CD4-positive, alpha-beta T cell treated with Interleukin-17A for 1 hour (primary cell): ENCODE data around the gene LCN1.
"Not testable (repeated sequence)": the region's sequence is repeated elsewhere in the genome, so short reads cannot be mapped to it uniquely, and the experiment has no call there.

Experiments used
- DNase-seq: peaks from one replicate; pipeline ENCODE4 v3.0.0-alpha.2; 2020

Gene LCN1

DNA sequence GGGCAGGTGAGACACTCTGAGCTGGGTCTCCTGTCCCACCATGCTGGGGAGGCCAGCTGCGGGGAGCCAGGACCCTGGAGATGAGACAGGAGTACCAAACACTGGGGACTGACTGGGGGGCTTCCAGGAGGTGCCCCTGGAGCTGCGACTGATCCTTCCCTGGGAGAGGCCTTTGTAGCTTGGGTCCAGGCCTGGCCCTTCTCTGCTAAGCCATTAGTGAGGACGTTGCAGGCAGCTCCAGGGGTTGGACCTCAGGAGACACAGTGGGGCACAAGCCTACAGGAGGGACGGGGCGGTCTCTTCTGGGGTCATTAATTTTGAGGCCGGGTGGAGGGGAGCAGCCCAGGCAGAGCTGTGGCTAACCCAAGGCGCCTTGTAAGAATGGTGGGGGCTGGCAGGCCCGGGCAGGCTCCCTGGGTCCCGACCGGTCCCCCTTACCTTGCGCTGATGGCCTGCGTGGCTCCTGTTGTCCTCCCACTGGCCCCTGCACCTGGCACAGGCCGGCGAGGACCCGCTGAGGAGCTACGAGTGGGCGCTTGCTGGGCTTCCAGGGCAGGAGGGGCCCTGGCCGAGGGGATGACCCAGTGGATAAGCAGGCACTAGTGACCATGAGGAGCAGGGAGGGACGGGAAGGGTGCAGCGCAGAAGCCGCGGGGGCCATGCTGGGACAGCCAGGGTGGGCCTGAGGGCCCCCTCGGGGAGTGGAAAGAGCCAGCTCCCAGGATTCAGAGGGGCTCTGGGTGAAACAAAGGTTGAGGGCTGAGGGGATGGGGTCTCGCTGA lies 15.6 kb upstream of the LCN1 start:
- no peak for DNase-seq

DNA sequence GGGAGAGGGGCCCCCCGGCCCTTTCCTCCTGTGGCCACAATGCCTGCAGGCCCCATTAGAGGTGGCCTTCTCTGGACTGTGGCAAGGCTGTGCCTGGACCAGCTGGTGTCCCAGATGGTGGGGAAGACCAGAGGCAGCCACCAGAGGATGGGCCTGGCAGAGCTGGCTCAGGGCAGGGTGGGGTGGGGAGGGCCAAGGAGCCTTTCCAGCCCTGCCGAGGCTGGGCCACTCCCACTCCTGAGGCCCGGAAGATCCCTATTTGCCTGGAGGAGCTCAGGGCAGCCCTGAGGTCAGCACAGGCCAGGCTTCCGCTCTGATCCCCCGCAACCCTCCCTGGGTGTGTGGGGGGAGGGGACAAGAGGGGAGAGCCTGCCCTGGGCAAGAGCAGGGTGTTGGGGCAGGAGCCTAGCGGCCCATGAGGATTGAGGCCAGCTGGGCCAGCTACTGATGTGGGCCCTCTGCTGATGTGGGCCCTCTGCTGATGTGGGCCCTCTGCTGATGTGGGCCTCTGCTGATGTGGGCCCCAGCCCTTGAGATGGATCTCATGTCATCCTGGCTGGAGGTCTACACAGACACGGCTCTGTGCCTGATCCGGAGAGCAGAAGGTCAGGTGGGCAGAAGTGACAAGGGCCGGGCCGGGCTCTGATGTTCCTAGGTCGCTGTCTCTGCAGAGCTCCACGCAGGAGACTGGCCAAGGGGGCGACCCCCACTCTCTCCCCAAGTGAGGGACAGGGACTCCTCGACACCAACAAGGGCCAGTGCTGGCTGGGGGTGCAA lies 14.7 kb upstream of the LCN1 start:
- DNase-seq: no peak

GRCh38 chr9:135507104-135508035 lies 13.9 kb upstream of the LCN1 start:
- no peak for DNase-seq

DNA sequence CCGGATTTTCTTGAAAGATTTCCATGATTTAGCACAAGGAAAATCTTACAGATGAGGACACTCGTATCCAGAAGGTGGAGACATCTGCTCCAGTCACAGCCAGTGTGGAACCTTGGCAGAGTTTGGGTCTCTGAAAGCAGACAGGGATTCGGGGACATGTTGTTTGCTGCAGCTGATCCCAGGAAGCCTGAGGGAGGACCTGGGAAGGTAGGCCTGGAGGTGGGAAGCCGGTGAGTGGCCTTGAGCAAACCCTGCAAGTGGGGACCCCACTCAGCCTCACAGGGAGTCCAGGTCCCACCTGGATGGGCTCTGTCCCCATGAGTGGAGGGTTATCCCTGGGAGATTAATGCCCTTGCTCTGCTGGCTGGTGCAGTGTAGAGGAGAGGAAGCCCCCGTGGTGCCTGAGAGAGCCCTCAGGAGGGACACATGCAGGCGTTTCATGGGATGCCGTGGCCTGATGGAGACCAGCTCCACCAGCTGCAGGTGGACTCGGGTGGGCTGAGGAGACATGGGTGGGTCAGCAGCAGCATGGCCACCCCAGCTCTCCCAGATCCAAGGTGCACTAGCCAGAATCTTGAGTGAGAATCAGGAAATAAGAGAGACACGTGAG lies 12.9 kb upstream of the LCN1 start:
- DNase-seq: no peak

GRCh38 chr9:135509458-135509857 lies 11.8 kb upstream of the LCN1 start:
- DNase-seq: no peak

- no peak for DNase-seq
Measured at GRCh38 chr9:135512241-135512603, 9.0 kb upstream of the LCN1 start.

DNA sequence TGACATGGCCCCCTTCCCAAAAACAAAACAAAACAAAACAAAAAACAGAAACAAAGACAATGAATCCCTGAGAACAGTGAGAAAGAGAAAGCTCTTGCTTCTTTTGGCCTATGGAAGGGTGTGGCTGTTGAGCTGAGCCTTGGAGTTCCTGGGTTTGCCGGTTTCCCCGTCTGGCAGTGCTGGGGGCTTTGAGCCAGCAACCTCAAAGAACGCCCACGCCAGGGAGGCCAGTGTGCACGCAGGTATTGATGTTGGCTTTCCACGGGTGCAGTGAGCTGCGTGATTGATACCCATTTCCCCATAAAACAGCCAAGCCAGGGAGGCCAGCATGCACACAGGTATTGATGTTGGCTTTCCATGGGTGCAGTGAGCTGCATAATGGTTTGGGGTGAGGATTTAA lies 8.3 kb upstream of the LCN1 start:
- no peak for DNase-seq

DNA sequence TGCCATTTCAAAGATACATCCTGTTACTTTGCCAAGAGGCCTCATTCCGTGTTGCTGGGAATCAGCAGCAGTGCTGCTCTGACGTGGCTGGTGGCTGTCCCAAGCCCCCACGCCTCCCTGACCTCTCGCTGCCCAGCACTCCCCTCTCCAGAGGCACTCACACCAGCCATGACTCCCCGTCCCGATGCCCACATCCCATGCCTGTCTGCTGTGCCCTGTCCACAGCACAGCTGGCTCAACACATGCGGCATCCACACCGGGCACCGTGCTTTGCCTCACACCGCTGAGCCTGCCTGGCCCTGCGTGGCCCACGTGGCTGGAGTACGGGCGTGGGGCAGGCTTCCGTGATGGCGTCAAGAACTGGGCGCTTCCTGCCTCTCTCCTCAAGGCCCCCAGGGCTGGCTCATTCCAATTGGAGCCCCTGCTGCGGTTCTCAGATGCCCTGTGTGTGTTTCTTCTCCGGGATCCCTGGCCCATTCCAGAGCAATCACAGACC lies 7.8 kb upstream of the LCN1 start:
- DNase-seq: no peak

GRCh38 chr9:135513906-135514305 lies 7.3 kb upstream of the LCN1 start:
- DNase-seq: not testable (repeated sequence)

GRCh38 chr9:135514342-135515082 lies 6.7 kb upstream of the LCN1 start:
- DNase-seq: no peak

DNA sequence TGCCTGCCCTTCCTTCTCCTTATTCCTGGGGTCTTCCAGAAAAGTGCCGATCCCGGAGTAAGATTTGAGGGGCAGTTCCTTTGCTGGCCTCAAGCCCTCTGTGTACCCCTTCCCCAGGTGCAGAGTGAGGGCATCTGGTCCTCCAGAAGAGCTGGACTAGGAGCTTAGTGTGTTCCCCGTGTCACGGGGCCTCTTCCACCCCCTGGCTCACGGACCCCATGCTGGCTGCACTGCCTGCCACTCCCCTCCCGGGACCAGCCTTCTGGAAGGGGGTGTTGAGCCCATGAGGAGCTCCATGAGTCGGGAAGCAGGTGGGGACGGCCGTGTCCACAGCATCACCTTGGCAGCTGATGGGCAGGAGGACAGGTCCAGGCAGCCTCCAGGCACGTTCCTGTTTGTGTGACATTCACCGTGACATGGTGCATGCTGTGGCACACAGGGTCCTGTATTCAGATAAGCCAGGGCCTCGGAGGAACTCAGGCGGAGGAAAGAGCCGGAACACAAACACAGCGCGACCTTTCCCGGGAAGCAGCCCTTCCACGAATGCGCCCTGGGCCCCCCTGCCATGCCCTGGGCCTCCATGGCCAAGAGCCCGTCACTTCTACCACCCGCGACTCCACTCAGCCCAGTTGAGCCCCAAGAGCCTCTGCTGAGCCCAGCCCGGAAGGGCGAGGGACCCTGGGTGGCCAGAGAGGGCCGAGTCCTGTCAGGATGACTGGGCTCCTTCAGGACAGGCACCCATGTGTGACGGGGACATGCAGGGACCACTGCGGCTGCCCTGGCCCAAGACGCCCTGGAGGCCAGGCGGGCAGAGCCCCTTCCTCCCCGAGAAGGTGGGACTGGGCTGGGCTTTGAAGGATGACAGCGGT lies 5.9 kb upstream of the LCN1 start:
- DNase-seq: no peak

DNA sequence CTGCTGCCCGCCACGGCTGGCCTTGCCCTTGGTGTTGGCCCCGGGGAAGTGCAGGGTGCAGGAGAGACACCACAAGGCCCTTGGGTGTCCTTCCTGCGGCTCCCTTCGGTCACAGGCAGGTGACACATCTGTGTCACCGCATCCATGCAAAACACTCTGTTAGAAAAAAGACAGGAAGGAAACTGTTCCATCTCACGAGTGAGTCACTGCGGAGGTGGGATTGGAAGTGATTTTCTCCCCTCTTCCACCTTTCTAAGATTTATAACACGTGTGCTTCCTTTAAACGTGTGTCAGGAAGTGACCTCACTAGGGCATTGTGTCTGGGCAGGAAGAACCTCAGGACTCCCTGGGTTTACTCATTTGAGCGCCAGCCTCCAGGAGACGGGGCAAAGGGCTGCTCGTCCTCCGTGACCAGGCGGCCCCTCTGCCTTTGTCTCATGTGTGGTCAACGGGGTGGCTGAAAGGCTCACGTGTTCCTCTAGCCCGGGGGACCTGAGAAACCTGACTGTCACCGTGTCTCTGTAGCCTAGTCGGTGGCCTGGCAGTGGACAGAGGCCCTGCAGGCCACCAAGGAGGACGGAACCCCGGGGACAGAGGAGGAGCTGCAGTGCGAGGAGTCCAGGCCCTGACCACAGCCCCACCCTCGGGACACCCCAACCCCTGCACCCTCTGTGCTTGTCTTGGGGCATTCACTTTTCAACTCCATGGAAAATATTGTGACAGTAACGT lies 4.9 kb upstream of the LCN1 start:
- no peak for DNase-seq

- no peak for DNase-seq
Measured at GRCh38 chr9:135517407-135517822, 3.8 kb upstream of the LCN1 start.

DNA sequence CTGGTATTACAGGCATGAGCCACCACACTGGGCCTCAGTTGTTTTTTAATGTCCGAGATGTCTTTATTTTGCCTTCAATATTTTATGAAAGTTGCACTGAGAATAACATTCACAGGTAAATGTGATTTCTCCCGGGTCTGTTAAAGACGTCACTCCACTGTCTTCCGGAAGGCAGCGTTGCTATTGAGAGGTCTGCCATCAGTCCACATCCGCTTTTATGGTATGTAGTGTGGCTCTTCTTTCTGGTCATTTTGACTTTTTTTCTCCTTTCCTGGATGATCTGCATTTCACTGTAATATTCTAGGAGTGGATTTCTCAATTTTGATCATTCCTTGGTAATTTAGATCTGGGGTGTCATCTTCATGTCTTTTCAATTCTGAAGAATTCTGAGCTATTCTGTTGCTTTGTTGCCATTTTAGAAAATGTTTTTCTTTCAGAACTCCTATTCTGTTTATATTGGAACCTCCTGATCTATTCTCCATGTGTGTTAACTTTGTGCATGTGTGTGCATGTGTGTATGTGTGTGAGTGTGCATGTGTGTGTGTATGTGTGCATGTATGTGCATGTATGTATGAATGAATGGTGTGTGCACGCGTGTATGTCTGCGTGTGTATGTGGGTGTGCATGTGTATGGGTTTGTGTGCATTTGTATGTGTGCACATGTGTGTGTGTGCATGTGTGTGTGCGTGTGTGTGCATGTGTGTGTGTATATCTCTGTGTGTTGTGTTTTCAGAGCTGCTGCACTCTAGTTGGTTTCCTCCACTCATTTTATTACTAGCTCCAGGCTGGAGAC lies 1.9 kb upstream of the LCN1 start:
- no peak for DNase-seq

DNA sequence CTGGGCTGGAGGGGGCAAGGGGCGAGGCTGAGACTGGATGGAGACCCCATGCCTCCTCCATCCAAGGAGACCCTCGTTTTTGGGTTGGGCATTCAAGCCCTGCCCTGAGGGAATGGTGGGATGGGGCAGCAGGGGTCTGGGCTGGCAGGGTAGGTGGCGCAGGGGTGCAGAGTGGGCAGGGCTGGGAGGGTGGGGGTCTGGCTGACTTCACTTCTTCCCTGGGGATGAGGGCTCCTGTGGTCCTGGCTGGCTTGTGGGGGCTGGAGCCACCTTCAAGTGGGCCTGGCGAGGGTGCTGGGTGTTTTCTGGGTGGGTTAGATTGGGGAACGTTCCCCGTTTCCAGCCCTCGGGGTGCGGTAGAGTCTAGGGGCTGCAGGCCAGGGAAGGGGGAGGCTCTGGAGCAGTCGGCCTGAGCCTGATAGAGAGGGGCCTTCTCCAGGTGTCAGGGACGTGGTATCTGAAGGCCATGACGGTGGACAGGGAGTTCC lies 412 bp downstream of the LCN1 start:
- no peak for DNase-seq

GRCh38 chr9:135522137-135522877 lies 1.1 kb downstream of the LCN1 start:
- DNase-seq: no peak

GRCh38 chr9:135522931-135523330 lies 1.7 kb downstream of the LCN1 start:
- no peak for DNase-seq

- DNase-seq: no peak
Measured at GRCh38 chr9:135523521-135524129, 2.4 kb downstream of the LCN1 start.
